HFFc6 (cell line): ENCODE results near the gene ADGRL3. TPM values are rescaled to one million over a fixed set of nuclear protein-coding genes. Genes with fewer than 3 reads are reported as not detected.

Source experiments
- DNase-seq: peaks from one replicate; pipeline ENCODE4 v3.0.0-alpha.2; 2018
- H3K27ac Mint-ChIP-seq: 2 replicates; pipeline ENCODE4 v1.8.0; 2020; ENCODE audit warnings: mild to moderate bottlenecking, mixed read lengths
- H3K27me3 Mint-ChIP-seq: 2 replicates; pipeline ENCODE4 v1.8.0; 2021; ENCODE audit warnings: mild to moderate bottlenecking, moderate library complexity, mixed read lengths; ENCODE audit not compliant: insufficient read depth
- H3K36me3 Mint-ChIP-seq: 2 replicates; pipeline ENCODE4 v1.8.0; 2021; ENCODE audit warnings: low read depth, mixed read lengths
- H3K4me1 Mint-ChIP-seq: 2 replicates; pipeline ENCODE4 v1.8.0; 2020; ENCODE audit warnings: low read depth, mixed read lengths
- H3K4me3 Mint-ChIP-seq: 2 replicates; pipeline ENCODE4 v1.8.0; 2020; ENCODE audit warnings: mild to moderate bottlenecking, moderate library complexity, mixed read lengths
- H3K9me3 Mint-ChIP-seq: 2 replicates; pipeline ENCODE4 v1.8.0; 2020; ENCODE audit warnings: mild to moderate bottlenecking, mixed read lengths
- CTCF ChIP-seq: fragments of 200-600 bp; sonication (generic); IDR thresholded peaks from 2 replicates; pipeline ENCODE4 v1.5.0; 2021; ENCODE audit warnings: antibody characterized with exemption, mild to moderate bottlenecking
- total RNA-seq, 6 experiments: library from RNA; stranded (reverse); fragmentation: NEBNext Ultra II Directional; extraction: Animal tissue kit (Norgen Biotek cat#: 25700); gene quantifications; 2 replicates in 1 of 6; 3 replicates in 5 of 6; pipeline ENCODE4 v1.2.3, GENCODE V29; 2021

ADGRL3 gene
- total RNA-seq, 6 experiments from 2014 or later, result not detected

GRCh38 chr4:61771056-61771455, 570.9 kb downstream of the ADGRL3 start:
- H3K27ac Mint-ChIP-seq, result no peak overlapping the region
- no peaks in the 10 kb centered on the region for H3K36me3 Mint-ChIP-seq
- TF ChIP-seq CTCF, result no peak
- H3K4me3 Mint-ChIP-seq, result no peak overlapping the region
- peaks cover 41% of the 10 kb centered on the region for H3K9me3 Mint-ChIP-seq
- H3K27me3 Mint-ChIP-seq, result peaks cover 2% of the 10 kb centered on the region; the same call in 1 of the 2 replicates
- H3K4me1 Mint-ChIP-seq, result no peaks in the 10 kb centered on the region
- no peak for DNase-seq

GRCh38 chr4:61772126-61772525, 572.0 kb downstream of the ADGRL3 start:
- H3K36me3 Mint-ChIP-seq, result no peaks in the 10 kb centered on the region
- no peak for DNase-seq
- H3K27ac Mint-ChIP-seq, result no peak overlapping the region
- peaks cover 2% of the 10 kb centered on the region; the same call in 1 of the 2 replicates for H3K27me3 Mint-ChIP-seq
- peaks cover 37% of the 10 kb centered on the region for H3K9me3 Mint-ChIP-seq
- H3K4me1 Mint-ChIP-seq, result no peaks in the 10 kb centered on the region
- no peak for TF ChIP-seq CTCF
- H3K4me3 Mint-ChIP-seq, result no peak overlapping the region

- TF ChIP-seq CTCF, result no peak
- H3K36me3 Mint-ChIP-seq, result no peaks in the 10 kb centered on the region
Measured at GRCh38 chr4:61773655-61774245, 573.6 kb downstream of the ADGRL3 start.

GRCh38 chr4:61782133-61782532, 582.0 kb downstream of the ADGRL3 start:
- H3K4me3 Mint-ChIP-seq, result no peak overlapping the region
- DNase-seq, result no peak
- H3K36me3 Mint-ChIP-seq, result no peaks in the 10 kb centered on the region
- no peaks in the 10 kb centered on the region for H3K27me3 Mint-ChIP-seq
- H3K9me3 Mint-ChIP-seq, result peaks cover 19% of the 10 kb centered on the region
- TF ChIP-seq CTCF, result no peak
- no peak overlapping the region for H3K27ac Mint-ChIP-seq
- H3K4me1 Mint-ChIP-seq, result no peaks in the 10 kb centered on the region

More at GRCh38 chr4:61773655-61774245, 573.6 kb downstream of the ADGRL3 start:
- H3K27ac Mint-ChIP-seq, result no peak overlapping the region
- DNase-seq, result no peak
- H3K4me1 Mint-ChIP-seq, result no peaks in the 10 kb centered on the region
- H3K4me3 Mint-ChIP-seq, result no peak overlapping the region
- peaks cover 29% of the 10 kb centered on the region for H3K9me3 Mint-ChIP-seq
- H3K27me3 Mint-ChIP-seq, result no peaks in the 10 kb centered on the region

- no peaks in the 10 kb centered on the region for H3K4me1 Mint-ChIP-seq
- DNase-seq, result no peak
- H3K27me3 Mint-ChIP-seq, result no peaks in the 10 kb centered on the region
- H3K27ac Mint-ChIP-seq, result no peak overlapping the region
- peaks cover 19% of the 10 kb centered on the region for H3K9me3 Mint-ChIP-seq
- no peak for TF ChIP-seq CTCF
- H3K36me3 Mint-ChIP-seq, result no peaks in the 10 kb centered on the region
- H3K4me3 Mint-ChIP-seq, result no peak overlapping the region
Measured at GRCh38 chr4:61783050-61783449, 582.9 kb downstream of the ADGRL3 start.
